ENCODE measurements around the gene ITGB2.

Gene ITGB2

DNA sequence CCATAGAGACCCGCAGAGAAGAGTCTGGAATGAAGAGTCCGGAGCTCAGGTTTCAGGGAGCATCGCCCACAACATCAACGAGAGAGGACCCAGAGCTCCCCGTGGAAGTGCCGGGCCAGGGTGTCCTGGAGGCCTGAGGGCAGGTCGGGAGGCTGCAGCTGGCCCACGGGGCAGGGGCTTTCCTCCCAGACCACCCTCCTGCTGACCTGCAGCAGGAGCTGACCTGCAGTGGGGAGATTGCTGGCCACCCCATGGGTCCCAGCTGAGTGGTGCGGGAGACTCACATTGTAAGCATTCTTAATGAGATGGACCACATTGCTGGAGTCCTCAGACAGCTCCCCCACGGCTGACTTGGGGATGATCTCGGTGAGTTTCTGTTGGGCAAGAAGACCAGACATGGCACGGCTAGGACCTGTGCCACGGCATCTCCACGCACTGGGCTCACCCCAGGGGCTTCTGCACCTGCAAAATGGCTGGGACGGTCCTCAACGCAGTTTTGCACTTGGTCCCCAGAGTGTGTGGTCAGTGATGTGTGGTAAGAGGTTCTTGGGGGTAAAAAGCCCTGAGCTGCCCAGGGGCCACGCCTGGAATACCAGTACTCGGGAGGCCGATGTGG is 25.9 kb downstream of the ITGB2 start:
- DNase-seq = no peak

DNA sequence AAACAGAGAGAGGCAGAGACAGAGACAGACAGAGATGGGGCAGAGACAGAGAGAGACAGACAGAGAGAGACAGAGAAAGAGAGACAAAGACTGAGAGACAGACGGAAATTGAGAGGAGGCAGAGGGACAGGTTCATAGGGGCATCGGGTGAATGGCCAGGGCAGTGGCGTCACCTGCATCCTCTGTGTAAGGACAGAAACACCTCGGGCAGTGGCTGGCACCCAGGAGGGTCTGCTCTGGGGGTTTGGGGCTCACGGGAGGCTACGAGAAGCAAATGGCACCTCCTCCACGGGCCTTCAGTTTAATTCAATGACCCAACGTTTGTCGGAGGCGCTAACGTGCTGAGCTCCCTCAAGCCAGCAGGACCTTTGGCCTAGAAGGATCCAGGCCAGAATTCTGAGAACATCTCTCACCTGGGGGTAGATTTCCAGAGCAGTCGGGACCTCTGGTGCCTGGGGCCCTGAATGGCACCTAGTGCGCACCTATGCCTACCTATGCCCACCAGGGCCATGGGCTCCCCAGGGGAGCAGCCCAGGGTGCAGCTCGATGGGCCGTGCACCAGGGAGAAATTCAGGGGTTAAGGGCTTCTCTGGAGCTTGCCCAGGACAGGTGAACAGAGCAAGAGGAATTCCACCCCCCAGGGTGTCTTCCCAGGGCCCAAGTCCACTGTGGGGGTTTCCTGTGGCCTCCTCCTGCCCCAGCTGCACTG is 26.6 kb downstream of the ITGB2 start:
- DNase-seq = no peak

DNA sequence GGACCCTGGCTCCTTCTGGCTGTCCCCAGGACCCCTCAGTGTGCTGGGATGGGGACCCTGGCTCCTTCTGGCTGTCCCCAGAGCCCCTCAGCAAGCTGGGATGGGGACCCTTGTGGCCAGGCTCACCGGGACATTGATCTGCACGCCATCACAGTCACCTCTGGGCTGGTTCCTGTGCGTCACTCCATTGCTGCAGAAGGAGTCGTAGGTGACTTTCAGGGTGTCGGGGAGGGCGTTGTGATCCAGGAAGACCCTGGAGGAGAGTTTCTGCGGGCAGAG is 27.5 kb downstream of the ITGB2 start:
- DNase-seq = no peak

DNA sequence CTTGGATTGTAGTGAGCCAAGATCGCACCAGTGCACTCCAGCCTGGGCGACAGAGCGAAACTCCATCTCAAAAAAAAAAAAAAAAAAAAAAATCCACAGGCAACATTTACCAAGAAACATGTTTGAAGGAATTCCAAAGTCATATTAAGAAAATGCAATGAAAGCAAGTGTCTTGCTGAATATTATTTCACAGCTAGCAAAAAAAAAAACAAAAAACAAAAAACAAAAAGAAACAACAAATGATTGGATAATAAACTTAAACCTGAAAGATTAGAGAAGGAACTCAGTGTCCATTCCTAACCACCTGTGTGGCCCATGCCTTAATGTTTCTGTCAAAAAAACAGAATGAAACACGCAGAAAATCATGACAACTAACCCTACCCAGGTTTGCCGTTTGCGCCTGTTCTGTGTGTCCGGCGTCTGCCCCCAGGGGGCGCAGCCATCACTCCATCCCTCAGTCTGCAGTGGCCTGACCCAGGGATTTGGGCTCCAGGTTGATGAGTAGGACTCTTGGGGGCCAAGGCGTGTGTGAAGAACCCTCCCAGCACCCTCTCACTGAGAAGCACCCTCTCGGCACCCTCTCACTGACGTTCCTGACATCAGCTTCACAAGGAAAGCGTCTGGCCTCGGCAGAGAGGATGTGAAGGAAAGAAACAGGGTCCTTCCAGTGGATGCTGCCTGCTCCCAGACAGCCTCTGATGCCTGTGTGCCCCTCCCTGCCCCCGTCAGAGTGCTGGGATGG is 28.0 kb downstream of the ITGB2 start:
- no peak for DNase-seq

DNA sequence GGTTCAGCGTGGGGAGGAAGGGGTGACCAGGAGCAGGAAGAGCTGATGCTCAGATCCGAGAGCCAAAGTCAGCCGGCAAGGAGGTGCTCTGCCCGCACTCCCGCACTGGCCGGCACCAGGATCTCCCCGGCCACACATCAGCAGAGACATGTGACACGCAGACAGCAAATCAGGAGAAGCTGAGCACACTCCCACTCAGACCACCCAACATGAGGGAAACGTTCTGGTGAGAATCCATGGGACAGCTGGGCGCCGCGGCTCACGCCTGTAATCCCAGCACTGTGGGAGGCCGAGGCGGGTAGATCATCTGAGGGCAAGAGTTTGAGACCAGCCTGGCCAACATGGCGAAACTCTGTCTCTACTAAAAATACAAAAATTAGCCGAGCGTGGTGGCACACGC is 28.6 kb downstream of the ITGB2 start:
- DNase-seq = no peak

DNA sequence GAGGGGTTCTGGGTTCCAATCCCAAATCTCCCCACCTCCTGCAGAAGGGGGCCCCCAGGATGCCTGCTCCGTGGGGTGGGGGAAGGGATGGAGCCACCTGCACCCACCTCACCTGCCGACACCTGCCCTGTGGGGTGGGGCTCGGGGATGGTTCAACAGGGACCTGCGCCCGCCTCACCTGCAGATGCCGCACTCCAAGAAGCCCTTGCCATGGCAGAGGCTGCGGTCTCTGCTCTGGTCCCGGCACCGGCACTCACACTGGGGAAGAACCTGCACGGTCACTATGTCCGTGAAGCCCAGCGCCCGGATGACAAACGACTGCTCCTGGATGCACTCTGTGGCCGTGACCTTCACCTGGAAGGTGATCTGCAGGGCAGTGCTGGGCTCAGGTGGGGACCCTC is 29.1 kb downstream of the ITGB2 start:
- DNase-seq = no peak

DNA sequence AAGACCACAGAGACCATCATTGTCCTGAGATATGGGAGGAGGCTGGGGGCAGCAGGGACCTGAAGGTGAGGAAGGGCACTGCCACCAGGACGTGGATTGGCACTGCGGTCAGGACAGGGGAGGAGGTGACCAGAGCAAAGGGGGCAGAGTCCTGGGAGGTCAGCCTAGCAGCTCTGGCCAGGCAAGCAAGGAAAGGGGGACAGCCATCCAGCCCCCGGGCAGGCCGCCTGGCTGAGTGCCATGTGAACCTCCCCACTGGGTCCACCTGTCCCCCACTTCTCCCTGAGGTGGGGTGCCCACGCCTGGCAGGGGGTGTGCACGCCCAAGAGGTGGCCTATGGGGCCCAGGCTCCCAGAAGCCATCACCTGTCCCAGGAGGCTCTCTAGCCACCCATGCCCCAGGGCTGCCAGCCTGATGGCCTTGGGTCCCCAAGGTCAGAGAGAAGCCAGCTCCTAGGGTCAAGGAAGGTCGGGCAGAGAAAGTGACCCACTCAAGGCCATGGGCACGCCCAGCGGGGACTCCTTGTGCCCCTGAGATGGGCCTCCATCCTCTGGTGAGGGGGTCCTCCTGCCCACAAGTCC is 29.6 kb downstream of the ITGB2 start:
- DNase-seq = no peak

DNA sequence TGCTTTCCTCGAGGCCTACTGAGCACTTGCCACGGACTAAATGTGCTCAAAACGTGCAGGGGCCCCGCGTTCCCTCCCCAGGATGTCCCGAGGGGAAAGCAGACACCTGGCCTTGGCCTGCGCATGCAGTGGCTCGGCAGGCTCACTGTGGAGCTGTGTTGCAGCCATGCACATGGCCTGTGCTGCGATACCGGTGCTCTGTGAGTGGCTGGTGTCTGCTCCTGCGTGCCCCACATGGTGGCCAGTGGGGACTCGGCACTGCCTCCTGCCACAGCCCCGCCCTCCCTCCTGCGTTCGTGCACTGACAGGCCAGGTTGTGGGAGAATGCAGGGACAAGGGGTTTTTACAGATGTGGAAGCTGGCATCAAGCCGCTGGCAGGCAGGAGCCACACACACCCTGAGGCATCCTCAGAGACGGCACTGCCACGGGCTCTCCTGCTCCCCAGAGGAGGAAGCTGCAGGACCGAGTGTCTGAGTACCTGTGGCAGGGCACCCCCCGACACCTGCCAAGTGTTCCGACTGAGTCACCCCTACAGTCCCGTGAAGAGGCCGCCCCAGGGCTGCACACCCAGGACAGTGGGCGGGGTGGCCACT is 30.3 kb downstream of the ITGB2 start:
- DNase-seq = no peak

DNA sequence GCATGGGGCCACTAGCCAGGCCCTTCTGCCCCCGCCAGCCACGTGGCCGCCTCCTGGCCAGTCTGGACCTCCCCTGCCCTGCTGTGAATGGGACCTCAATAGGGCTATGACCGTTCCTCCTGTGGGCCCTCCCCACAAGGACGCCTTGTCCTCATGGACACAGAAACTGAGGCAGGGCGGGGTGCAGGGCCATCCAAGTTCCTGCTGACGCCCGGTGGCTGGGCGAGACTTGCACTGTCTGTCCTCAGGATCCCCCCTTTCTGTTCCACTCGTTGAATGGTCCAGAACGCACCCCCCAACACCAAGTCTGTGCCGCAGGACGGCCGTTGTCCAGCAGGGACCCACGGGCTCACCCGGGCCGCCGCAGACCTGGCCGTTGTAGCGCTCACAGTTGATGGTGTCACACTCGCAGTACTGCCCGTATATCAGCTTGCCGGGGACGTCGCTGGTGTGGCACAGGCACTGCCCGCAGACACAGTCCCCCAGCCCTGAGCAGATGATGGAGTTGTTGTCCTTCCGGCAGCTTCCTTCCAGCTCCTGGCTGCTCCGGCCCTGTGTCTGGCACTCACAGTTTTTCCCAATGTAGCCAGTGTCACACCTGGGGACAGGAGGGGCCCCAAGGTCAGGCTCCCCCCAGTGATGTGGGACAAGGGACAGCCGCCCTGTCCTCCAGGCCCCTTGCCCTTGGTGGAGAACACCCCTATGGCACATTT is 30.9 kb downstream of the ITGB2 start:
- DNase-seq = no peak

DNA sequence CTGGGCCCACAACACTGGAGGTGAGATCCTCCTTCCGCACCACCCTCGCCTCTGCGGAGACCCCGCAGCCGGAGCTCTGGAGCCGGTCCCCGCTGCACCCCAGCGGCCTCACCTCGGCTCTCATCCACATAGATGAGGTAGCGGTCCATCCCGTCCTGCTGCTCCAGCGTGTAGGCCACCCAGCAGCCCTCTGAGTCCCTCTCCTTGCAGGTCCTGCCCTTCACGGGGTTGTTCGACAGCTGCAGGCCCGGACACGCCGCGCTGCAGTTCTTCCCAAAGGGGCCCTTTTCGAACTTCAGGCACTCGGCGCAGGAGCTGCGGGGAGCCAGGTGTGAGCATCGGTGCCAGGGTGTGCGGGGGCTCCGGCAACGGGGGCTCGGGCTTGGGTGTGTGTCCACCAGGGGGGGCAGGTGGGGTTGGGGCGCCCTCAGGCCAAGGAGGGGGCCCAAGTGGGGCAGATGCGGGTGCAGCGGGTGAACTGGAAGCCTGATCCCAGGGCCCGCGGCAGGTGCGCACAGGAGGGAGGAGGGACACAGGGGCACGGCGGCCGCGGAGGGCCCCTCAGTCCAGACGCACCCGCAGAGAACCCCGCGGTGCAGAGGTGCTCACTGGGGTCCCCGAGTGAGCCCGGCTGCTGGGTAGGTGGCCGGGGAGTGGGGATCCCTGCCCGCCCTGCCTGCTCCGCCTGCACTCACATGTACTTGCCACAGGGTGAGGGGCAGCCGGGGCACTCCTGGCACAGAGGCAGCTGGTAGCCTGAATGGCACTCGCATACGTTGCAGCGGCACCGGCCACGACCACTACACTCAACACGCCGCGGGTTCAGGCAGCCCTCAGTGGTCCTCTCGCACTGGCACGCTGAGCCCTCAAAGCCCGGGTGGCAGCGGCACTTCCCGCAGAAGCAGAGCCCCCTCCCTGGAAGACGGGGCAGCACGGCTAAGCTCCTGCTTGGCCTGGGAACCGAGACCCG is 31.8 kb downstream of the ITGB2 start:
- no peak for DNase-seq

DNA sequence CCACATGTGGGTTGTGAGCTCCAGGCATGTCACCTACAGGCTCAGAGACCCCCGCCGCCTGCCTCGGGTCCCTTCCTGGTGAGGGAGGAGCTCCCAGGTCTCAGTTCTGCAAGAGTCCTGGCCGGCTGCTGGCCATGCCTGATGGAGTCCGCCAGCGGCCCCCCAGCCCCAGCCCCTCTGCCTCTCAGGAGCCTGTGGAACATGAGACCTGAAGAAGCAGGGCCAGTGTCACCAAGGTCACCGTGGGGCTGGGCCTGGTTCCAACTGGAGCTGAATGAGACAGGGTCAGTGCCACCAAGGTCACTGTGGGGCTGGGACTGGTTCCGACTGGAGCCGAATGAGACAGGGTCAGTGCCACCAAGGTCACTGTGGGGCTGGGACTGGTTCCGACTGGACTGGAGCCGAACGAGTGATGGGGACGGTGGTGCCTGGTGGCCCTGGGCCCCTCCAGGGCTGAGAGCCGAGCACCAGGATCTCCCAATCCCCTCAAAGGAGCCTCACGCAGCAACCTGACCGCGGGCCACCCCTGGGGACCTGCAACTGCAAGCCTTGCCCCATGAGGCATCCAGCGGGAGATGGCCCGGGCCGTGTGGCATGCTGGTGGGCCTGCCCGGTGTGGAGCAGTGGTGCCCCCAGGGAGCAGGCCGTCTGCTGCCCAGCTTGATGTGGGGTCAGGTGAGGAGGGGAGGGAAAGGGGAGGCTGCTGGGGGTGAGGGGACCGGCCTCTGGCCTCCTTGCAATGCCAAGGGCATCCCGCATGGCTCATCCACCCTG is 32.7 kb downstream of the ITGB2 start:
- no peak for DNase-seq

DNA sequence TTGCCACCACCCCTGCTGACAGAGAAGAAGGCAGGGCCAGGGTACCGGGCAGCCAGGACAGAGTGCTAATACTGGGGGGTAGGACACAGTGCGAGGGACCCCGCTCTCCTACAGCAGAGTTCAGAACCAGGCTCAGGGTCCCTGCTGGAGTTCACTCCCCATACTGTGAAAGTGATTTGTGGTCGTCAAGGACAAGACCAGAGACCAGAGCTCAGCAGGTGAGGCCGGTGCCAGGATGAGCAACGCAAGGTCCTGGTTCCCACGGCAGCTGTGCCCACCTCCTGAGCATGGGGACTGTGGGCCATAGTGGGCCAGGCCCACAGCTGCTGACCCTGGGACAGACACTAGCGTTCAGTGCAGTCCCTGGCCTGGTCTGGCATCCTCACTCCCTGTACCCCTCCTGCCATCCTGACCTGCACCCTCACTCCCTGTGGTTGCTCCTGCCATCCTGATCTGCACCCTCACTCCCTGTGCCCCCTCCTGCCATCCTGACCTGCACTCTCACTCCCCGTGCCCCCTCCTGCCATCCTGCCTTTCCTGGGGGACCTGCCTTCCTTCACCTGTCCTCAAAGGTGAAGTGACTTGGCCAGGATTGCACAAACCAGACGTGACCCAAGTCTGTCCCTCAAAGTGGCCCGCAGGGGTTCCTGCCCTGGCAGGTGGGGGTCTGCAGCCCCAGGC is 33.4 kb downstream of the ITGB2 start:
- no peak for DNase-seq

DNA sequence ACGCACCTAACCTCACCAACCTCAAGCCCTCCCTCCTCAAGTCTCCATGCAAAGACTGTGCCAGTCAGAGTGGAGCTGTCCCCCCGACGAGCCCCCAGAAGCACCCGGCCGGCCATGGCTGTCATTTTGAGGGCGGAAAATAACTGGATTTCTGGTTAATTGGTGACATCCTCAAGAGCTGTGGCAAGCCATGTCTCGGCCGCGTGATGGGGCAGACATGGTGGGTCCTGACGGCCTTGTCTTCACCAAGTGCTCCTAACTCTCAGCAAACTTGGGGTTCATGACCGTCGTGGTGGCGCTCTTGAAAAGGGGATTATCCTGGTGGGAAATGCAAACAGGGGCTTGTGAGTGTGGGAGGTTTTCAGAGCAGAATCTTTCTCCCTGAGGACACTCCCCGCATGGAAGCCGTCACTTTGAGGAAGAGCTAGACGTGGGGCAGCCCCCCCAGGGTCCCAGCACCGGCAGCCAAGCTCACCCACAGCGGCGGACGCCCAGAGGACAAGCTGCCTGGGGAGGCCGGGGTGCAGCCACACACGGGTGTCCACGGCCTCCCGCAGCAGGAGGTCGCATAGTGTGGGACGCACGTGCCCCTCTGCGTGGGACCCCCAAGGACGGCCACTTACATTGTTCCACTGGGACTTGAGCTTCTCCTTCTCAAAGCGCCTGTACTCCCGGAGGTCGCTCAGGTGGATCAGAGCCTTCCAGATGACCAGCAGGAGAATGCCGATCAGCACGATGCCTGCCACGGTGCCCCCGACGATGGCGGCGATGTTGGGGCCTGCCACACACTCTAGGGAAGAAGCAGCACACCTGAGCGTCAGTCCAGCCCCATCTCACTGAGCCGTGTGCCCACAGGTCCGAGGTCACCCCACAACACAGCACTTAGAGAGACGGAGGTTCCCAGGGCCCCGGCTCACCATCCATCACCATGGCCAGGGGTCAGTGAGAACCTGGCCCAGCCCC is 34.3 kb downstream of the ITGB2 start:
- DNase-seq = no peak

DNA sequence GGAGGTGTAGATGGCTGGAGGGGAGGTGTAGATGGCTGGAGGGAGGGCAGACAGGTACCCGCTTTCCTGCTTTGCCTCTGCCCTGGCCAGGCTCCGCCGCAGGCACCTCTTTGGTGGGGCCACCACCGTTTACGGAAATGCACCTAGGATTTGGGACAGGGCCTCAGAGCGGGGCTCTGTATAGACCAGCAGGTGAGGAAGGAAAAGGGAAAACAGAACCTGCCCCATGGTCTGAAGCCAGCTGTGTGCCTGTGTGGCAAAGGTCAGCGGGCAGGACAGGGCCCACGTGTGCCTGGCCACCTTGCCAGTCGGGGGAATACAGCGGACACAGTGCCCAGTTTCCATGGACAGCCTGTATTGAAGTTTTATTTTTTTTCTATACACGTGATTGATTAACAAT is 35.1 kb downstream of the ITGB2 start:
- DNase-seq = no peak

DNA sequence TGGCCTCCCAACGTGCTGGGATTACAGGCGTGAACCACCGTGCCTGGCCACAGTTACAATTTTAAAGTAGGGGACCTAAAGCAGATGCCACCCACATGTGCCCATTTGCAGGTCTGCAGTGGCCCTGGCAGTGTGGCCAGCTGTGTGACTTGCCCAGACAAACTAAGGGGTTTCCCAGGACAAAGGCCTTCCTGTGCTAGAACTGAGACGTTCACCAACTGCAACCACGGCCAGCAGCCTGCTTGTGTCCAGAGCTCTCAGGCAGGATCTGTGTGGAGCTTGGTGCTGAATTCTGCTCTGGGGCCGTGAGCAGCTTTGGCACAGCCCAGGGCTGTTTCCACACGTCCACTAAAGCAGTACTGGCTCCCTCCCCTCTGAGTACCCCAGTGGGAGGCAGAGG is 36.6 kb downstream of the ITGB2 start:
- no peak for DNase-seq

DNA sequence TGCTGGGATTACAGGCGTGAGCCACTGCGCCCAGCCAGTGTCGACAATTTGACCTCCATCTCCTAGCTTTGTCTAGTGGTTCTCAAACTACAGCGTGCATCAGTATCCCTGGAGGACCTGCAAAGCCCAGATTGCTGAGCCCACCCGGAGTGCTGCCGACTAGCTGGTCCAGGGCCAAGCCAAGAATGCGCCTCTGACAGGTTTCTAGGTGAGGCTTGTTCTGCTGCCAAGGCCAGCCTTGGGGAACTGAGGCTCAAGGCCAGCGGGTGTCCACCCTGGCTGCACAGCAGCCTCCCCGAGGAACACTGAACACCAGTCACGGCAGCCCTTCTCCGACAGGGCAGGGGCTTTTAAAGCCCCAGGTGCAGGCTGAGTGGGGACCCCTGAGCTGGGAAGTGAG is 37.4 kb downstream of the ITGB2 start:
- DNase-seq = no peak

DNA sequence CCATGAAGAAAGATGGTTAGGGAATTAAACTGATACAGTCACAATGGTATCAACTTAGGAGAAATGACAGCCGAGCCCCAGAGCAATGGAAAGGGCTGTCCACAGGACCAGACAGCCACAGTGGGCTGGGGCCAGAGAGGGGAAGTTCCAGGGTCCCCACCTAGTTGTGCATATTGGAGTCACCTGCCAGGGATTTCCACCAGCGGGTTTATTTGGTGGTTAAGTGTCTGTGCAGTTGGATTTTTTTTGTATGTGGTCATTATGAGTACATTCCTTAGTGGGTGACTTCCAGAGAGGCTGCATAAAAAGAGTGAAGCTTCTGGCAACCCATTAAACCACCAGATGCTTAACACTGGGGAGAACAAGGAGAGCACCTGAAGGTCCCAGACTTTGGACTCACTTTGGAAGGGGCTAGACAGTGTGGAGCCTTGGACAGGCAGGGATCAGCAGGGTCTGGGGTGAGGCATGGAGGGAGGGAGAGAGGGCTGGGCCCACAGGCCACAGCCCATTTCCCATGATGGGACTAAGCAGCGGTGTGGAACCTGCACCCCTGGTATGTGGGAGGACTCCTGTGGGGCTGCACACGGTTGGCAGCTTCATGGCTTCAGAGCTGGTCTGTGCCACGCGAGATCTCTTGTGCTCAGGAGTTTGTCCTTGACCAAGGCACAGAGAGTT is 39.4 kb downstream of the ITGB2 start:
- no peak for DNase-seq

DNA sequence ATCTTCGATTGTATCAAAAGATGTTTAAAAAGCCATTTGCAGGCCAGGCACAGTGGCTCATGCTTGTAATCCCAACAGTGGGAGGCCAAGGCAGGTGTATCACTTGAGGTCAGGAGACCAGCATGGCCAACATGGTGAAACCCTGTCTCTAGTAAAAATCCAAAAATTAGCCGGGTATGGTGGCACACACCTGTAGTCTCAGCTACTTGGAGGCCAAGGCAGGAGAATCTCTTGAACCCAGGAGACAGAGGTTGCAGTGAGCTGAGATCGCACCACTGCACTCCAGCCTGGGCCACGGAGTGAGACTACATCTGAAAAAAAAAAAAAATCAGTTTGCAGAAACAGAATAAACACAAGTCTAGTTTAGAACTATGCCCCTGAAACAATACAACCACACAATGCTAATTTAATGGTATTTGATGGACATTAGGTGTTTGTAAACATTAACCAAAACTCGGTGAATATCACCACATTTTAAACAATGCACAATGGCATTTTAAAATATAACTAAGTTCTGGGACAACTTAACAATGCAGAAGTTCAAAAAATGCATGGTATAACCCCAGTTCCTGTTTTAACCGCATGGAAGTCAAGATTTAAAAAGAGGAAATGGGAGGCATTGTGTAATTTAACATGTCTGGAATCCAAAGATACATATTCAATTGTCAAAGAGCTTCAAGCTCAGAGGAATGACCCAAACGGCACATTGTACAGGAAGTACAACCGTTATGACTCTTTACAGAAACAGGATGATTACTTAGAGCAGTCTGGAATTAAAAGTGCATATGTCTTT is 40.1 kb downstream of the ITGB2 start:
- DNase-seq = no peak

All from amniotic stem cell (primary cell).